Hematopoietic multipotent progenitor cell treated with erythropoietin and hydrocortisone succinate and interleukin-3 and kit ligand, for 8 days (in vitro differentiated cells): ENCODE measurements around the gene SARDH.

Experiments used
- DNase-seq: peaks from one replicate; pipeline ENCODE4 v3.0.0-alpha.2; 2015

SARDH gene

GRCh38 chr9:133713150-133713959 lies 24.8 kb downstream of the SARDH start:
- DNase-seq, result no peak

- DNase-seq, result no peak
These were observed 25.7 kb downstream of the SARDH start for GRCh38 chr9:133712221-133713100.

- DNase-seq, result no peak
These were observed 26.5 kb downstream of the SARDH start for GRCh38 chr9:133711428-133712220.

- no peak for DNase-seq
These were observed 27.3 kb downstream of the SARDH start for GRCh38 chr9:133710661-133711427.

- DNase-seq, result no peak
These were observed 28.2 kb downstream of the SARDH start for GRCh38 chr9:133709691-133710571.

- DNase-seq, result no peak
These were observed 29.0 kb downstream of the SARDH start for GRCh38 chr9:133709015-133709611.

- DNase-seq, result no peak
These were observed 29.7 kb downstream of the SARDH start for GRCh38 chr9:133708246-133709014.

GRCh38 chr9:133707763-133708245 lies 30.3 kb downstream of the SARDH start:
- no peak for DNase-seq

- no peak for DNase-seq
These were observed 30.9 kb downstream of the SARDH start for GRCh38 chr9:133707065-133707762.

GRCh38 chr9:133706307-133707050 lies 31.7 kb downstream of the SARDH start:
- DNase-seq, result no peak

GRCh38 chr9:133705576-133705975 lies 32.6 kb downstream of the SARDH start:
- no peak for DNase-seq

GRCh38 chr9:133704711-133705181 lies 33.4 kb downstream of the SARDH start:
- DNase-seq, result no peak

GRCh38 chr9:133703591-133704399 lies 34.4 kb downstream of the SARDH start:
- DNase-seq, result no peak

GRCh38 chr9:133702798-133703590 lies 35.2 kb downstream of the SARDH start:
- DNase-seq, result no peak

- DNase-seq, result no peak
These were observed 36.0 kb downstream of the SARDH start for GRCh38 chr9:133701981-133702797.
